HG02840 (cell line): ENCODE measurements around the gene IFI35.
A peak's percentile ranks its signal among the peaks of the same experiment; 100 is the strongest.
"Not testable (repeated sequence)": the region's sequence is repeated elsewhere in the genome, so short reads cannot be mapped to it uniquely, and the experiment has no call there.

ENCODE experiments used
- ATAC-seq: cut with Tn5 transposase; IDR thresholded peaks from one replicate; pipeline ENCODE4 v1.9.1; 2021; ENCODE audit warnings: mild to moderate bottlenecking, moderate library complexity, moderate number of reproducible peaks; ENCODE audit not compliant: unreplicated experiment, low FRiP score

Gene IFI35

DNA sequence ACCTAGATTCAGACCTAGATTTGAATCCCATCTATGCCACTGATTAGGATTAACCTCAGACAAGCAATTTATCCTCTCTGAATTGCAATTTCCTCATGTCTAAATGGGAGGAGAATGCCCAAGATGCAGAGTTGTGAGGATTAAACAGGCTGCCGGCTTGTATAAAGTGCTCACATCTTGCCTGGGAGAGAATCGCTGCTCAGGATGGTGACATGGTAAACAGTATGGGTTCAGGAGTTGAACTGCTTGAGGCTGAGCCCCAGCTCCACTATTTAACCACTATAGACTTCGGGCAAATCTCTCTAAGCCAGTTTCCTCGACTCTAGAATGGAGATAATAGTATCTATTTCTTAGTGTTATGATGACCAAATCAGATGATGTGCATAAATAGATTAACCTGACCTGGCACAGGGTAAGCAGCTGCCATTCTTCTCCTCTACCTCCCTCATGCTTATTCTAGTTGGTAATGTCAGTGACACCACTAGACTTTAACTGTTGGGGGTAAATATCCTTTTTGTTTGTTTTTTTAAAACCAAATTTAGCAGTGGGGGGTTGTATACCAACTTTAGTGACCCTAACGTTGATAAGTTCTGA, 9.1 kb upstream of the IFI35 start:
- ATAC-seq: no peak

DNA sequence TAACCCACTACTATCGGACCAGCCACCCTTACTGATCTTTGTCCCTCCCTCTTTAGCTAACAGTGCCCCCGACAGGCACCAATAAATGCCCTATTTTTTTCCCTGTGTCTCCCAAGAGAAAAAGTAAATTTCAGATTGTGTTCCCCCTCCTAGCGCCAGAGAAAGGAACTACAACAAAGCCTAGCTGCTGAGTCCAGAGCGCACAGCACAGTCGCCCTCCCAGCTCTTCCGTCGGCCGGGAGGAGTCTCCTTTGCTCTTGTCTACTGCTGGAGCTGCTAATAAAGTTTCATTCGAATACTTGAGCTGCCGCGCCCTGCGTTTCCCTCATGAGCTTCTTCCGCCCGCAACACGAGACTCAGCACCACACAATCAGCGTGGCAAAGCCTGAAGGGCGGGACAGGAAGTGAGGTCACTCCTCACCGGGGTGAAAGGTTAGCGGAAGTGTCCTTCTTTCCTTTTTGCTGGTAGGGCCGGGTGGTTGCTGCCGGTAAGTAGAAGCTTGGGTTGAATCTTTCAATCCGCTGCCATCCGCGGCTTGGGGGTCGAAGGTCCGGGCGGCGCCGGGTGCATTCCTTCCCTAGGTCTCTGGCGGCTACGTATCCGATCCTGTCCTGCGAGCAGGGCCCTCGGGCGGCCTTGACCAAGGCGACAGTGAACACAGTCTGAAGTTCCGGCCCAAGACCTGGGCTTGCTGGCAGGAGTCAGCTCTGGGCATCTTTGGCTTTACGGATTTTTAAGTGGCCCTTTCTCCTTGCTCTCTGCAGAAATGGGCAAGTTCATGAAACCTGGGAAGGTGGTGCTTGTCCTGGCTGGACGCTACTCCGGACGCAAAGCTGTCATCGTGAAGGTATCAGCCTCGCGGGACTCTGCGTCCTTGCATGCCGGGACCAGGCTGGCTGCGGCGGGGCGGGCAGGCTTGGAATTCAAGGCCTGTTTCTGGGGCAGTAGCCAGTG, 8.3 kb upstream of the IFI35 start, which contains the start of gene RPL27:
Gene RPL27, plus strand, starts transcription at position 436 of the 955 bp plus-strand sequence. Its CDS starts 332 bp downstream, at position 768.
- peak; percentile 88 for ATAC-seq

DNA sequence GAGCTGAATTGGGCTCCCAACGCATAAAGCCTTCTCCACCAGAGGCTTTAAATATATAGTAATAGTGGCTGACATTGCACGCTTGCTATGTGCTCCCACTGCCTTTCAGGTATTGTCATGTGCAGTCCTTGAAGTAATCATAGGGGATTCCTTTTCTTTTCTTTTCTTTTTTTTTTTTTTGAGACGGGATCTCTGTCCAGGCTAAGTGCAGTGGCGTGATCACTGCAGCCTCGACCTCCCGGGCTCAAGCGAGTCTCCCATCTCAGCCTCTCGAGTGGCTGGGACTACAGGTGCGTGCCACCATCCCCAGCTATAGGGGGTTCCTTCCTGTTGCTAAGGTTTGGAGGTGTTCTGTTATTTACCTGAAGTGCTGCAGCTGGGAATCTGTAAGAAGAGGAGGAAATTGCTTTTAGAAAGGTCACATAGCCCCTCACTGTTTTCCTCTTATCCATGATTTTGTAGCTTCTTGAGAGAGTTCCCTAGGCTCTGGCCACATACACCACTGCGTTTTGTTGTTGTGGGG, 7.5 kb upstream of the IFI35 start:
- ATAC-seq: no peak

DNA sequence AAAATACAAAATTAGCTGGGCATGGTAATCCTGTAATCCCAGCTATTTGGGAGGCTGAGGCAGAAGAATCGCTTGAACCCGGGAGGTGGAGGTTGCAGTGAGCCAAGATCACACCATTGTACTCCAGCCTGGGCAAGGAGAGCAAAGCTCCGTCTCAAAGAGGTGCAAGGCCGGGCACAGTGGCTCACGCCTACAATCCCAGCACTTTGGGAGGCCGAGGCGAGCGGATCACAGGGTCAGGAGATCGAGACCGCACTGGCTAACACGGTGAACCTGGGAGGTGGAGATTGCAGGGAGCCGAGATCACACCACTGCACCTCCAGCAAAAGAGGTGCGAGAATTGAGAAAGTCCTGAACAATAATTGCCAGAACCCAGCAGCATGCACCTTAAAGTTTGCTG, 5.7 kb upstream of the IFI35 start:
- ATAC-seq: not testable (repeated sequence)

GRCh38 chr17:43003542-43004172, 2.9 kb upstream of the IFI35 start:
- ATAC-seq: no peak

- no peak for ATAC-seq
Measured at GRCh38 chr17:43010667-43011308, 4.2 kb downstream of the IFI35 start.

DNA sequence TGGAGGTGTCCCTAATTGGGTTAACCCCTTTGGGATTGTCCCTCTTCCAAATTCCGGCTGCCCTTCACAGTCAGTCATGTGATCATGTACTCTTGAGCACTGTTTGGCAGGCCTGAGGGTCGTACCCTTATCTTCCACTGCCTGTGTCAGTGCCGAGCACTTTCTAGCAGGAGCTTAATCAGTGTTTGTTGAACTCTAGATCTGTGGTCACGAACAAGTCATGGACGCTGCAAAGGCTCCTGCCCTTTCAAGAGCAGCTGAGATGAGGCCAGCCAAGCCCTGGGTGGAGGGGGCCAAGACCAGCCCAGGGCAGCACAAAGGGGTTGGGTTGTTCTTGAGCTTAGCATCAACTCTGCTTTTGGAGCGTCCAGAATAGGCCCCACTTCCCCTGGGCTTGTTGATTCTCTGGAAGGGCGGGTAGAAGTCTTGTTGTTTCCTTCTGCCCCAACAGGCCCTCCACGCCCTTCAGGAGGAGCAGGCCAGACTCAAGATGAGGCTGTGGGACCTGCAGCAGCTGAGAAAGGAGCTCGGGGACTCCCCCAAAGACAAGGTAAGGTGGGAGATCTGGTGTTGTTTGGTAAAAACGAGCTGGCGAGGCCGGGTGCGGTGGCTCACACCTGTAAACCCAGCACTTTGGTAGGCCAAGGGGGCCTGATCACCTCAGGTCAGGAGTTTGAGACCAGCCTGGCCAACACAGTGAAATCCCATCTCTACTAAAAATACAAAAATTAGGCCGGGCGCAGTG, 5.3 kb downstream of the IFI35 start:
- ATAC-seq: no peak

DNA sequence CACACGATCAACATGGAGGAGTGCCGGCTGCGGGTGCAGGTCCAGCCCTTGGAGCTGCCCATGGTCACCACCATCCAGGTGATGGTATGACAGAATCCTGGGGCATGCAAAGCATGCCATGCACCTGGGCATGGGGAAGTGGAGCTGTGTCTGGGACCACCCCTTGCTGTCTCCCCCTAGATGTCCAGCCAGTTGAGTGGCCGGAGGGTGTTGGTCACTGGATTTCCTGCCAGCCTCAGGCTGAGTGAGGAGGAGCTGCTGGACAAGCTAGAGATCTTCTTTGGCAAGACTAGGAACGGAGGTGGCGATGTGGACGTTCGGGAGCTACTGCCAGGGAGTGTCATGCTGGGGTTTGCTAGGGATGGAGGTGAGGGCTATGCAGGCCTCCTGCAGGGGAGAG, 6.7 kb downstream of the IFI35 start:
- ATAC-seq: no peak

DNA sequence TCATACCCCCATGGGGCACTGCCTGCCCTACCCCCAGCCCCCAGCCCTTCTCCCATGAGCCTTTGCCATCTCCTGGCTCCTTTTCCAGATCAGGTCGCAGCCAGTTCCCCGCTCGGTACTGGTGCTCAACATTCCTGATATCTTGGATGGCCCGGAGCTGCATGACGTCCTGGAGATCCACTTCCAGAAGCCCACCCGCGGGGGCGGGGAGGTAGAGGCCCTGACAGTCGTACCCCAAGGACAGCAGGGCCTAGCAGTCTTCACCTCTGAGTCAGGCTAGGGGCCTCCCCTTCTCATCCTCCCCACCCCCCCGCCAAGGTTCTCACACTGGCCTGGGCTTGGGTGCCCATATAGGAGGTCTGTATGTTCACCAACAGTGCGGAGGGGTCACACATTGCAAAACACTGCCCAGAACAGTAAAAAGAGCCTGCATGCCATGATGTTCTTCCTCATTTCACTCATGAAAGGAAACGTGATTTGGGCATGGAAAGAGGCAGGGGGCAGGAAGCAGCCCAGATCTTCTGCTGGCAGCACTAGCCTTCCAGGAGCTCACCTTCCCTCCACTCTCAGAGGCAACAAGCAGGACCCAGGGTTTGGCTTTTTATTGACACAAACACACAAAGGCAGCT, 7.5 kb downstream of the IFI35 start:
- no peak for ATAC-seq

- ATAC-seq: no peak
Measured at GRCh38 chr17:43014649-43015542, 8.3 kb downstream of the IFI35 start.

- no peak for ATAC-seq
Measured at GRCh38 chr17:43015579-43015978, 9.0 kb downstream of the IFI35 start.

- ATAC-seq: no peak
Measured at GRCh38 chr17:43016216-43016615, 9.6 kb downstream of the IFI35 start.

DNA sequence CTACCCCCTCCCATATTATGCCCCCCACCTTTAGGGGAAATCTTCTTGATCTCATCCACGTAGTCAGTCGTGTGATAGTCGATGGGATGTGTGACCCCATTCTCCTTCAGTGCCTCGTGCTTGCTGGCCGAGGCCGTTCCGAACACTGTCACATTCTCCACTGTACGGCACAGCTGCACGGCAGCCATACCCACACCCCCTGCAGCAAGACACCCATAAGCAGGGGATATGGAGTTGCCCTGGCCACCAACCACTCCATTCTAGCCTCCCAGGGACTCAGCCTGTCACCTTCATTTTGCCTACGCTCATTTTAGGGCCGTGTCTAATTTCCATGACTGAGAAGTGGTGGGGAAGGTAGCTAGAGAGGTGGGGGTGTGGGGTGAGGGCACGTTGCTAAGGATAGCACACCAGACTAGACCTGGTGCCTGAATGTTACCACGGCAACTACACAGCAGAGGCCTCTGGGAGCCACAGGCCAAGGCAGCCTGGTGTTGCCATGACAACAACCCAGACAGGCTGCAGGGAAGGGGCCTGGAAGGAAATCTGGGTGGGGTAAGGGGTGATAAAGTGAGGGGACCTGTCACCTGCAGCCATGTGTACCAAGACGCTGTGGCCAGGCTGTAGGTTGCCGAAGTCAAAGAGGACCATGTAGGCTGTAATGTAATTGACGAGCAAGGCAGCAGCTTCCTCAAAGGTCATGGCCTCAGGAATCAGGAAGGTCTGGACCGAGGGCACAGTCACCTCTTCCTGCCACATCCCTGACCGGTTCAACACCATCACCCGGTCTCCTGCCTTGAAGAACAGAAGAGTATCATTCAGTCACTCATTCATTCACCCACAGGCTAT, 11.6 kb downstream of the IFI35 start:
- no peak for ATAC-seq

DNA sequence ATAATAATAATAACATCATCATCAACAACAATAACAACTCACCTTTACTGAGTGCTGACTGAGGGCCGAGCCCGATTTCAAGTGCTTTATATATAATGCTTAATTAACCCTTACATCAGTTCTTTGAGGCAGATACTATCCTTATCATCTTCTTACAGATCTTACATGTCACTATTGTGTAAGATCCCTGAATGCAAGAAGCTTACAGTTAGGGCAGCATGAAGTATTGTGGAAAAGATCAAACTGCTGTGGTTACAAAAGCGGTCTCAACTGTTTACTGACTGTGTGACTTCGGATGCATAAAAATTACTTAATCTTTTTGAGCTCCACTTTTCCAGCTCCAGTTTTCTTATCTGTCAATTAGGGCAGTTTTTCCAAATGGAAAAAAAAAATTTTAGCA, 12.3 kb downstream of the IFI35 start:
- no peak for ATAC-seq

DNA sequence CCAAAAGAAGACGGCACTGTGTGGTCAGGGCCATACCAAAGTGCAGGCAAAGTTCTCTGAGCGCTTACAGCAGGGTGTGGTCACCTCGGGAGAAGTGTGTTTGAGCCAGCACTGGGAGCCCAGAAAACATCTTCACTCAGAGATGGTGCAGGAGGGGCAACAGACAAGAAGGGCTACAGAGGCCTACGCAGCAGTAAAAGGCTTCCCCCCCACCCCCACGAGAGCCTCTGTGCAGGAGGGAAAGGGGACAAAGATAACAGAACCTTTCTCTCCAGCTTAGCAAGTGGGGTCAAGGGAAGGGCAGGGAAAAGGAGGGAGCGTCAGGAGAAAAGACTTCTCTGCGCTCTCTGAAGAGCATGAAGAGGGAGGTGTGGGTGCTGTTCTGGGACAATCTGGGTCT, 12.8 kb downstream of the IFI35 start:
- ATAC-seq: no peak

GRCh38 chr17:43020030-43020621, 13.5 kb downstream of the IFI35 start:
- ATAC-seq: no peak
